HG02870 (cell line): ENCODE results near the gene OMP.
"Not testable (repeated sequence)": the region's sequence is repeated elsewhere in the genome, so short reads cannot be mapped to it uniquely, and the experiment has no call there.

Experiments
- ATAC-seq: cut with Tn5 transposase; IDR thresholded peaks from one replicate; pipeline ENCODE4 v1.9.1; 2021; ENCODE audit warnings: mild to moderate bottlenecking, moderate library complexity; ENCODE audit not compliant: unreplicated experiment

Gene OMP

DNA sequence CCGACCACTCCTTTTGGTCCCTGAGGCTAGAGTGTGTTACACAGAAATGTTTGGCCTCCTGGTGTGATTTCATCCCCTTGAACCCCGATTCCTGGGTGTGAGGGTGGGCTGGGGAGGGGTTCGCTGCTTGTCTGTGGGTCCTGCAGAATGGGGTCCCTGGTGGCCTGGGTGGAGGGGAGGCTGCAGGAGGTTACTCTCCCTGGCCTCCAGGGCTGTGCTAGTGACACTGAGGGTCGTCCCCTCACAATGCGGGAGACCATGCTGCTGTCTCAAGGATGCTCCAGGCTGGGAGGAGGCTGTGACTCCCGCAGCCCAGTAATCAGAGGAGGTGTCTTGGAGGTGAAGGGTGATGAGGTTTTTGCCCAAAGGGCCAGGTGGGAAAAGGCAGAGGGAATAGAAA lies 17.0 kb upstream of the OMP start:
- ATAC-seq: no peak

GRCh38 chr11:77086521-77087472 lies 15.8 kb upstream of the OMP start:
- no peak for ATAC-seq

DNA sequence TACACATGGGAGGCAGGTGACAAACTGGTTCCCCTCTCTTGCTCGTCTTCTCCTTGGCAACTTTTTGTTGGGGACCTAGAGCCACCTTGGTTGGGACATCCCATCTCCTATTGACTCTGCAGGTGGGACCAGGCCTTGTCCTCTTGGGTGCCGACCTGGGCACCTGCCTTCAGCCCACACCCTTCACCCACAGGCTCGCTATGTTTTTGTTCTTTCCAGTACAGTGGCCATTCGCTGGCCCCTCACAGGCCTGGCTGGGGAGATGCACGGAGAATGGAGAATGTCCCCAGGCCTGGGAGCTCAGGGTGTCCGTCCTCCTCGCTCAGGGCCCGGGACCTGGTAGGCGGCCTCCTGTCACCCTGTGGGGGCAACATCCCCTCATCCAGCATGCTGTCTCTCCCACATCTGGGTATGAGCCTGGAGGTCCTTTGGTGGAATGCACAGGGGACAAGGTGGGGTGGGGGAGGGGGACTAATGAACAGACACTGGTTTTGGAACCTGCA lies 14.9 kb upstream of the OMP start:
- no peak for ATAC-seq

DNA sequence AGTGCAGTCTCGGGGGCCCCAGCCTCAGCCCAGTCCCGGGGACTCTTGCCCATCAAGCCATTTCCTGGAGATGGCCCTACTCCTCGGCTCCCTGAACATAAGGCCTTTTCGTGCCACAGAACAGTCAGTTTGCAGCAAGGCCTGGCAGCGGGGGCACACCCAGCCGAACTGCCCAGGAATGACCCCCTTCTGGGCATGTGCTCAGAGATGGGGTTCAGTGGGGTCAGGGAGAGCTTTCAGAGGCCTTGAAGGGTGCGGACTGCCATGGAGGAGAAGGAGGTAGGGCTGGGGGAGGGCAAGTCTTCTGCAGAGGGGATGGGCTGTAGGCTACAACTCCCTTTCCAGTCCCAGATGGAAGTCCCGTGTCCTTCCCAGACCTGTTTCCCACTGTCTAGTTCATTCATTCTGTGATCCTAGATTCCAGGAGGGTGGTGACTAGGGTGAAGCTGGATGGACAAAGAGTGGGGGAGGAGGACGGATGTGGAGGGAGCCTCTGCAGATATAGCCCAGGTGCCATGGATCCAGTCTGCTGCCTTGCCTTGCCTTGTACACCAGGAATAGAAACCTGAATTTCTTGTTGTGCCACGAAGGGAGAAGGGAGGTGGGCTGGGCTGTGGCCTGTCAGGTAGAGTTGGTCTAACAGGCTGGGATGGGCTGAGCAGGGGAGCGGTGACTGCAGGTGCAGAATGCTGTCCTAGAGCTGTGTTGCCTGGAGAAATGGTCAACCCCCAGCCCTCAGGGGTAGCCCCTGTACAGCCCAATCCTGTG lies 14.2 kb upstream of the OMP start:
- ATAC-seq: no peak

- no peak for ATAC-seq
Observed at GRCh38 chr11:77089004-77089545, 13.6 kb upstream of the OMP start.

DNA sequence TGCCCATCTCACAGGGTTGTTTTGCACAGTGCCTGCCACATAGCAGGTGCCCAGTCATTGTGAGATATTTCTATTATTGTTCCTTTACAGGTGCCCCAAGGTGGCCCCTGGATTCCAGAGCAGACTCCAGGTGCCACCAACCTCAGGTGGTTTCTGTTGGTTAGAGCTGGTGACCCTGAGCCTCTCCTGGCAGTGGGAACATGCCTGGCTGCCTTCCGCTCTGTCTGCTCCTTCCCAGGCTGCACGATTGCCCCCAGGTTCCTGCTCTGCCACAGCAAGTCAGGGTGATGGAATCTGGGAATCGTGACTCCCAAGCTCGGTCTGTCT lies 12.6 kb upstream of the OMP start:
- no peak for ATAC-seq

DNA sequence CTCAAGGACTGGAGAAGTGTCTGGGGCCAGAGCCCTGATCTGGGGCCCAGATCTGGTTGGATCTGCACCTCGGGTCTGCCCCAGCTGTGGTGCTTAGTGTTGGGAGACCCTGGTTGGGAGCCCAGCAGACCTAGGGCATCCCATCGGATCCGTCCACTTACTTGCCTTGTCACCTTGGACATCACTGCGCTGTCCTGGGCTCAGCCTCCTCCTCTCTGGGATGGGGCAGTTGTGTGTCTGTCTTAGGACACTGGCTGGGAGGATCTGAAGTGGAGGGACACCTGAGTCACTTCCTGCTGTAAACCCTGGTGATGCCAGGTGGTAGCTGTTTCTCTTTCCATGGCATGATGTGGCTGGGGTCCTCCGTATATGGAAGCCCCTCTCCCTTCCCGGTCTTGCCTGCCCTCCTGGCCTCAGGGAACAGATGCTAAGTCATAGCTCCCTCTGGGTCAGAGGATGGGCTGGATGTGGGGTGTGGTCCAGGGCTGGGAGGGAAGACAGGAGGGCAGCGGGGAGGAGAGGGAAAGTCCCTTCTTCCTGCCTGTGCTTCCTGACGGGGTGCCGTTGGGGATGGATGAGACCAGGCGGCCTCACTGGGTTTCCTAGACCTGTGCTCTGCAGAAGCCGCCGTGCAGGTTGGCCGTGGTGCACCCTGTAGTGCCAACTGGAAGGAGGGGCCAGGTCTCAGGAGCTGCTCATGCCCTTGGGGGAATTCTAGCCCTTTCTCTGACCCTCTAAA lies 12.1 kb upstream of the OMP start:
- no peak for ATAC-seq

- peak; percentile 75 for ATAC-seq
Observed at GRCh38 chr11:77091146-77091940, 11.3 kb upstream of the OMP start.

DNA sequence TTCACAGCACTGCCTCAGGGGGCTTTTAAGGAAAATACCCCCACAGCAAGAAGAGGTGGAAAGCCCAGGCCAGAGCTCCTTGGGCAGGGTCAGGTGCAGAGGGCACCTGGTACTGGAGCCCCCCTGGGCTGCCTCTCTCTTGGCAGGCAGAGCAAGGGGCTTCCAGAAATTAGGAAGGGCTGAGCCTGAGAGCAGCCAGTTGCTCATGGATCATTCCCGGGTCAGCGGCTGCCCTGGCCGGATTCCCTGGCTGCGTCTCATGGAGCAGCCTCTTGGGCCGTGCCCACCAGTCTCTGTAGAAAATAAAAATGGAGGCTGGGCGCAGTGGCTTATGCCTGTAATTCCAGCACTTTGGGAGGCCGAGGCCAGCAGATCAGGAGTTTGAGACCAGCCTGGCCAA lies 10.3 kb upstream of the OMP start:
- ATAC-seq: no peak

DNA sequence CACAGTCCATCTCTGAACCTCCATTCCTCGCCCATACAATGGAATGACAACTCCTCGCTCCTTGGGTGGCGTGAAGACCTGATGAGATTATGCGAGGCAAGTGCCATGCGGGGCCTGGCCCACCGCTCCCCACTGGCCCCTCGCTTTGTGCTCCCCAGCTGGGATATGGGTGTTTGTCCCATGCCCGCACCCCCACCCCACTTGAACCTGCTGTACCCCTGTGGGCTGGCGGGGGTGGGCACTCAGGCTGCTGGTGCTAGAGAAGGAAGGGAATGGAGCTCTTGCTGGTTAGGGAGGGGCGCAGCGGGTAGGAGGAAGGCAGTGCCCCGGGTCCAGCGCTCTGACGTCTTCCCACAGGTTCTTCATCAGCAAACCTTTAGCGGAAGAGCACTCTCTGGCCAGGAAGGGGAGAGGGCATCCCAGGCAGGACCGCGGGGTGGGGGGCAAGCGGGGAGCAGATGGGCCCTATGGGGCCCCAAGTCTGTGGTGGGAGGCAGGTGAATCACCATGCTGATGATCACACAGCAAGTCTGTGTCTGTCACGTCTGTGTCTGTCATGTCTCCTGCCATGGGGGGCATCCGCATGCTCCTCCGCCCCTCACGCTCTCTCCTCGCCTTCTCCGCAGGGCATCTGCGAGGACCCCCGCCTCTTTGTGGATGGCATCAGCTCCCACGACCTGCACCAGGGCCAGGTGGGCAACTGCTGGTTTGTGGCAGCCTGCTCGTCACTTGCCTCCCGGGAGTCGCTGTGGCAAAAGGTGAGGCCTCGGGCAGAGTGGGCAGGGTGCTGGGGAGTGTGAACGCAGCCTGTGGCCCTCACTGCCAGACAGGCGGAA lies 9.4 kb upstream of the OMP start:
- ATAC-seq: no peak

DNA sequence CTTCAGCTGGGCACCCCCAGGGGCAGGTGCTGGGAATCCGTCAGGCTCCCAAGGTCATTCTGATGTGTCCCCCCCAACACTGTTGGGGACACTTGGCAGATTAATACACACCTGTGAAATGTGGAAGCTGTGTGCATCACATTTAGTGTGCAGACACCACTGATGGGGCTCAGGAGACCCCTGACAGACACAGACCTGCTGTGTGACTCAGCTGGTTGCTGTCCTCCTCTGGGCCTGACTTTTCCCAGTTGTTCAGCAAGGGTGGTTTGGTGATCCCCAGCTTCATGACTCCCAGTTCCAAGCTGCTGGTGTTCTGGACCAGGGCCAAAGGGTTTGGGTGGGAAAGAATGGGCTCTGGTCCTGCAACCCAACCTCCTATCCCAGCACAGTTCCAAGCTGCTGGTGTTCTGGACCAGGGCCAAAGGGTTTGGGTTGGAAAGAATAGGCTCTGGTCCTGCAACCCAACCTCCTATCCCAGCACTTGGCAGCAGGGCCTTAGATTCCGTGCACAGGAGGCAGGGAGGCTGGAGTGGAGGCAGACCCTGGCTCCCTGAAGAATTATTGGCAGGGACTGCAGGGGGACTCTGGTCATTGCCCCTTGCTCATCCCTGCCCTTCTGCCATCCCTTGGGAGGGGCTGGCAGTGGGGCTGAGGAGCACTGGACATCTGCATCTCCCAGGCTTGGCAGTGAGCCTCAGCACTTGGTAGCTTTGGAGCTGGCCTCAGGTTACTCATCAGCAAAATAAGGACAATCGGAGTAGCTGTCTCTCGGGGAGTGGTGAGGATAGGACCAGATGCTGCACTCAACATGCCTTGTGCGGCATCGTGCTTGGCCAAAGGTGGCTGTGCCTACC lies 8.4 kb upstream of the OMP start:
- ATAC-seq: no peak

DNA sequence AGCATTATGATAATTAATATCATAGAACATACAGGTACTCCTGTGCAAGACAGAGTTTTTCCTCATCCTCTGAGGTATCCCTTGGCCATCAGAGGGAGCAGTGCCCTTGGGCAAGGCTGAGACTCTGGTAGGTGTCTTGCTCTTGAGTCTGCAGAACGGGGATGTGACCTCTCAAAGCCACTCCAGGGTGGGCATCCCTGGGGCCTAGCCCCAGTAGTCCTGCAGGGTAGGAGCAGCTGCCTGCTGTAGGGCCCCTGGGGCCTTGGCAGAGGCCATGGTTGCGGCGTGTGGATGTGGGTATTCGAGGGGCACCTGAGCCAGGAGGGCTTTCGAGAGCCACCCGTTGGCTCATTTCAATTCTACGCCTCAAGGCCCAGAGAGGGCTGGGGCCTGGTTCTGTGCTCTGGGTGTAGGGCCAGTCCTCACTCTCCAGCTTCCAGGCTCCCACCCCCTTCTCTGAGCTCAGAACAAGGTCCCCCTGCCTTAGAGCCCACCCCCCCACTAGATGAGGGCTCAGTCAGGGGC lies 7.7 kb upstream of the OMP start:
- ATAC-seq: no peak

DNA sequence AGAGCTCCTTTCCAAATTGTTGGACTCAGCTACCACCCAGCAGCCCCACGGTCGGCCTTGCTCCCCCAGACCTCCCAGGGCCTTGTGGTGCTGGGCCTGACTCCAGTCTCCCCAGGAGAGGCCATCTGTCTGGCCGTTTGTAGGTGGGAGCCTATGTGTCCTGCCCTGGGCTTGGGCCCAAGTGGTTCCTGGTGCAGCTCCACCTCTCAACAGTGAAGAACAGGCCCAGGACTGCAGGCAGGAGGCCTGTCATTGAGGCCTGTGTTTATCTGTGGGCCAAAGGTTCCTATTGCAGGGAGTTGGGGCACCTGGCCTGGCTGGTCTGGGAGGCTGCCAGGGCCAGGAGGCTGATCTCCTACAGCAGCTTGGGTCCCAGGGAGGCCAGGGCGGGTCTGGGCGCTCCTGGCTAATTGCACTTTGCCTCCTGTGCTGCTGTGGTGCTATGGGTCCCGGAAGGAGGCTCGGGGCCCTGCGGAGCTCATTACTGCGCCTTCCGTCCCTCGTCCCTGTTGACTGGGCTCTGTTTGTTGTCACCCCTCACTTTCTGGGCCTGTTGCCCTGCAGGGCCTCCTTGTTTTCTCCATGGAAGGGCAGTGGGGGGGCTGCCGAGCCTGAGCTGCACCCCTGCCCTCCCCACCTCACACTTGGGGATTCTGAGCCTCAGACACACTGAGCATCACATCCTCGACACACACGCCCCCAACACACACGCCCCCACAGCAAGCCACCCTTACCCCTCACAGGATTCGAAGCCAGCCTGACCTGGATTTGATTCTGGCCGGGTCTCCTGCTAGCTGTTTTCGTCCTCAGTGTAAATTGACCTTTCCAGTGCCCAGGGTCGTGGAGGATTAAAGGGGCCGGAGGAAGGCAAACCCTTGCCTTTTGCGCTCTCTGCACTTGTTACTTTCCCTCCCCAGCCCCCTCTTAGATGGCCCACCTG lies 6.8 kb upstream of the OMP start:
- ATAC-seq: no peak

- no peak for ATAC-seq
Observed at GRCh38 chr11:77096591-77097019, 6.0 kb upstream of the OMP start.

- ATAC-seq: not testable (repeated sequence)
Observed at GRCh38 chr11:77097180-77097579, 5.5 kb upstream of the OMP start.

GRCh38 chr11:77100166-77101042 lies 2.2 kb upstream of the OMP start:
- no peak for ATAC-seq
